ENCODE data around the gene DTNA. TPM values are rescaled to one million over a fixed set of nuclear protein-coding genes. Genes with fewer than 3 reads are reported as not detected.

The DTNA gene
- total RNA-seq, 1 experiment from 2014 or later, result 0.77 TPM

DNA sequence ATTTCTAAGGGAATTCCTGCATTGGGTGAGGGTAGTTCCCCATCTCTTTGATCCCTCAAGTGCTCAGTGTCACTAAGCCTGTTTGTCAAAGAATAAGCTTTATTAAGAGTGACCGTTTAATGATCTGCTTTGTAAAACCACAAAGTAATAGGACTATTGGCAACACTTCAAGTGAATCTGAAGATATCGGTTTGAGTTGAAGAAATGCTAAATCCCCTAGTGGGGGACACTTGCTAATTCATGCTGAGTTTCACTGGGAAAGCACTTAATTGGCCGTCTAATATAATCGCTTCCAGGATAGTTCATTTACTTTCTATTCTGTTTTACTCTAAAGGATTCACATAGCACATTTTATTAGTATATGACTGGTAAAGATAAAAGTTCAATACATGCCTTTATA, 54.4 kb downstream of the DTNA start:
- Histone ChIP-seq H3K27me3 (ENCODE audit: control insufficient read depth, insufficient read depth, low read length) (no peaks in the 10 kb centered on the region), H3K4me1 (ENCODE audit: control insufficient read depth, insufficient read depth, low read length) (no peaks in the 10 kb centered on the region), H3K27ac (ENCODE audit: low read length) (no peak overlapping the region), H3K36me3 (ENCODE audit: control insufficient read depth, insufficient read depth, low read length) (no peaks in the 10 kb centered on the region), H3K9me3 (ENCODE audit: control insufficient read depth, insufficient read depth, low read depth, low read length) (no peaks in the 10 kb centered on the region), H3K4me3 (ENCODE audit: low read depth in 2 of 2, low read length in 2 of 2) (no peak overlapping the region)
- in situ Hi-C loops (cut with HindIII; ENCODE audit: low pct_unique_long_range_greater_than_20kb, low sequenced_read_pairs), result no loop called here
- no TSS peak for BruUV-seq (replicated peaks)
- no peak for ATAC-seq
- CTCF ChIA-PET, result interaction anchor here (0.9 kb wide), 1 partner anchor 47 kb away, joined by 3 read pairs; no protein-coding TSS in a partner anchor
- POLR2A ChIA-PET, result no interaction called here
- TF ChIP-seq, protein P1, sequence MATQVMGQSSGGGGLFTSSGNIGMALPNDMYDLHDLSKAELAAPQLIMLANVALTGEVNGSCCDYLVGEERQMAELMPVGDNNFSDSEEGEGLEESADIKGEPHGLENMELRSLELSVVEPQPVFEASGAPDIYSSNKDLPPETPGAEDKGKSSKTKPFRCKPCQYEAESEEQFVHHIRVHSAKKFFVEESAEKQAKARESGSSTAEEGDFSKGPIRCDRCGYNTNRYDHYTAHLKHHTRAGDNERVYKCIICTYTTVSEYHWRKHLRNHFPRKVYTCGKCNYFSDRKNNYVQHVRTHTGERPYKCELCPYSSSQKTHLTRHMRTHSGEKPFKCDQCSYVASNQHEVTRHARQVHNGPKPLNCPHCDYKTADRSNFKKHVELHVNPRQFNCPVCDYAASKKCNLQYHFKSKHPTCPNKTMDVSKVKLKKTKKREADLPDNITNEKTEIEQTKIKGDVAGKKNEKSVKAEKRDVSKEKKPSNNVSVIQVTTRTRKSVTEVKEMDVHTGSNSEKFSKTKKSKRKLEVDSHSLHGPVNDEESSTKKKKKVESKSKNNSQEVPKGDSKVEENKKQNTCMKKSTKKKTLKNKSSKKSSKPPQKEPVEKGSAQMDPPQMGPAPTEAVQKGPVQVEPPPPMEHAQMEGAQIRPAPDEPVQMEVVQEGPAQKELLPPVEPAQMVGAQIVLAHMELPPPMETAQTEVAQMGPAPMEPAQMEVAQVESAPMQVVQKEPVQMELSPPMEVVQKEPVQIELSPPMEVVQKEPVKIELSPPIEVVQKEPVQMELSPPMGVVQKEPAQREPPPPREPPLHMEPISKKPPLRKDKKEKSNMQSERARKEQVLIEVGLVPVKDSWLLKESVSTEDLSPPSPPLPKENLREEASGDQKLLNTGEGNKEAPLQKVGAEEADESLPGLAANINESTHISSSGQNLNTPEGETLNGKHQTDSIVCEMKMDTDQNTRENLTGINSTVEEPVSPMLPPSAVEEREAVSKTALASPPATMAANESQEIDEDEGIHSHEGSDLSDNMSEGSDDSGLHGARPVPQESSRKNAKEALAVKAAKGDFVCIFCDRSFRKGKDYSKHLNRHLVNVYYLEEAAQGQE (IDR thresholded peaks at IDR 0.05; ENCODE audit: insufficient read depth in 1 of 2, low read depth in 2 of 2, low read length in 1 of 2), result no peak
- TF ChIP-seq SIN3A (IDR thresholded peaks at IDR 0.05; ENCODE audit: borderline replicate concordance, insufficient read depth, low read depth, low read length), result no peak
- no peak for TF ChIP-seq POLR2AphosphoS5 (IDR thresholded peaks at IDR 0.05; ENCODE audit: low read depth, low read length)
- TF ChIP-seq, protein P2, sequence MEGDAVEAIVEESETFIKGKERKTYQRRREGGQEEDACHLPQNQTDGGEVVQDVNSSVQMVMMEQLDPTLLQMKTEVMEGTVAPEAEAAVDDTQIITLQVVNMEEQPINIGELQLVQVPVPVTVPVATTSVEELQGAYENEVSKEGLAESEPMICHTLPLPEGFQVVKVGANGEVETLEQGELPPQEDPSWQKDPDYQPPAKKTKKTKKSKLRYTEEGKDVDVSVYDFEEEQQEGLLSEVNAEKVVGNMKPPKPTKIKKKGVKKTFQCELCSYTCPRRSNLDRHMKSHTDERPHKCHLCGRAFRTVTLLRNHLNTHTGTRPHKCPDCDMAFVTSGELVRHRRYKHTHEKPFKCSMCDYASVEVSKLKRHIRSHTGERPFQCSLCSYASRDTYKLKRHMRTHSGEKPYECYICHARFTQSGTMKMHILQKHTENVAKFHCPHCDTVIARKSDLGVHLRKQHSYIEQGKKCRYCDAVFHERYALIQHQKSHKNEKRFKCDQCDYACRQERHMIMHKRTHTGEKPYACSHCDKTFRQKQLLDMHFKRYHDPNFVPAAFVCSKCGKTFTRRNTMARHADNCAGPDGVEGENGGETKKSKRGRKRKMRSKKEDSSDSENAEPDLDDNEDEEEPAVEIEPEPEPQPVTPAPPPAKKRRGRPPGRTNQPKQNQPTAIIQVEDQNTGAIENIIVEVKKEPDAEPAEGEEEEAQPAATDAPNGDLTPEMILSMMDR (IDR thresholded peaks at IDR 0.05), result no peak
- no peak for TF ChIP-seq TCF7L2 (IDR thresholded peaks at IDR 0.05; ENCODE audit: low read depth, low read length)
- DNase-seq (ENCODE audit: low read depth, low spot score), result no peak
- intact Hi-C loops (cut with micrococcal nuclease; ENCODE audit: unreplicated experiment), result no loop called here

DNA sequence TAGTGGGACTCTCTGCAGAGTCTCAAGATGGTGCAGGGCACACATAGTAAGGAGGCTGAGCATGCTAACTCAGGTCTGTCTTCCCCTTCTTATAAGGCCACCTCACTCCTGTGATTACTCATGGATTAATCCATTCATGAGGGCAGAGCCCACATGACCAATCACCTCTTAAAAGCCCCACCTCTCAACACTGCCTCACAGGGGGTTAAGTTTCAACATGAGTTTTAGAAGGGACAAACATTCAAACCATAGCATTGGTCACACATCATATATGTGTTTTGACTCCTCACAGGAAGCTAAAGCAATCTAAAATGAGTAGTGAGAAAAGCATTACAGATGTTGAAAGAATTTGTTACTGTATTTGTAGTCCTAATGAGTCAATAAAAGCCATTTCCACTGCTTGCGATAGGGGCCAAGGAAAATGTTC, 57.5 kb downstream of the DTNA start:
- no peak for TF ChIP-seq POLR2AphosphoS5 (IDR thresholded peaks at IDR 0.05; ENCODE audit: low read depth, low read length)
- TF ChIP-seq, protein P2 (IDR thresholded peaks at IDR 0.05), result no peak
- TF ChIP-seq SIN3A (IDR thresholded peaks at IDR 0.05; ENCODE audit: borderline replicate concordance, insufficient read depth, low read depth, low read length), result no peak
- TF ChIP-seq, protein P1 (IDR thresholded peaks at IDR 0.05; ENCODE audit: insufficient read depth in 1 of 2, low read depth in 2 of 2, low read length in 1 of 2), result no peak
- no peak for TF ChIP-seq TCF7L2 (IDR thresholded peaks at IDR 0.05; ENCODE audit: low read depth, low read length)
- ChIA-PET POLR2A (no interaction called here), CTCF (interaction anchor here (0.6 kb wide), 1 partner anchor 636 kb away, joined by 4 read pairs; no protein-coding TSS in a partner anchor)
- in situ Hi-C loops (cut with HindIII; ENCODE audit: low pct_unique_long_range_greater_than_20kb, low sequenced_read_pairs) (no loop called here), intact Hi-C loops (cut with micrococcal nuclease; ENCODE audit: unreplicated experiment) (no loop called here)
- Histone ChIP-seq H3K9me3 (ENCODE audit: control insufficient read depth, insufficient read depth, low read depth, low read length) (no peaks in the 10 kb centered on the region), H3K27me3 (ENCODE audit: control insufficient read depth, insufficient read depth, low read length) (no peaks in the 10 kb centered on the region), H3K4me3 (ENCODE audit: low read depth in 2 of 2, low read length in 2 of 2) (no peak overlapping the region), H3K4me1 (ENCODE audit: control insufficient read depth, insufficient read depth, low read length) (no peaks in the 10 kb centered on the region), H3K36me3 (ENCODE audit: control insufficient read depth, insufficient read depth, low read length) (no peaks in the 10 kb centered on the region), H3K27ac (ENCODE audit: low read length) (no peak overlapping the region)
- ATAC-seq, result no peak
- no TSS peak for BruUV-seq (replicated peaks)
- DNase-seq (ENCODE audit: low read depth, low spot score), result peak; percentile 7

Measured in Panc1 (cell line).